Activated CD4-positive, alpha-beta T cell treated with anti-CD3 and anti-CD28 coated beads for 36 hours (primary cell): ENCODE data around the gene ICAM2. TPM values are rescaled to one million over a fixed set of nuclear protein-coding genes. Genes with fewer than 3 reads are reported as not detected.
A peak's percentile ranks its signal among the peaks of the same experiment; 100 is the strongest.

Experiments used
- ATAC-seq: fragments of 200-7000 bp; cut with Tn5 transposase; one replicate; pipeline ENCODE4 v1.10.0; 2021; ENCODE audit warnings: mild to moderate bottlenecking, moderate library complexity
- CTCF ChIA-PET: fragments of 350-600 bp; sonication (Branson Sonifier 250); formaldehyde crosslinking; loops from one replicate; lab custom pipeline; 2021; ENCODE audit warnings: antibody characterized with exemption; lab: Charles Lee
- POLR2A ChIA-PET: fragments of 350-600 bp; sonication (Branson Sonifier 250); formaldehyde crosslinking; loops from one replicate; lab custom pipeline; 2021; ENCODE audit warnings: antibody characterized with exemption, inconsistent platforms; lab: Charles Lee
- DNase-seq: peaks from one replicate; pipeline ENCODE4 v3.0.0-alpha.2; 2020
- H3K27ac Mint-ChIP-seq: one replicate; pipeline ENCODE4 v1.8.0; 2021; ENCODE audit warnings: mixed read lengths
- H3K27me3 Mint-ChIP-seq: one replicate; pipeline ENCODE4 v1.8.0; 2021; ENCODE audit warnings: mixed read lengths
- H3K36me3 Mint-ChIP-seq: one replicate; pipeline ENCODE4 v1.8.0; 2021; ENCODE audit warnings: low read depth, mixed read lengths
- H3K4me1 Mint-ChIP-seq: one replicate; pipeline ENCODE4 v1.8.0; 2021; ENCODE audit warnings: mixed read lengths
- H3K4me3 Mint-ChIP-seq: one replicate; pipeline ENCODE4 v1.8.0; 2021; ENCODE audit warnings: mild to moderate bottlenecking, moderate library complexity, mixed read lengths
- H3K9me3 Mint-ChIP-seq: one replicate; pipeline ENCODE4 v1.8.0; 2021; ENCODE audit warnings: low read depth, mixed read lengths
- intact Hi-C, 2 experiments: fragments of 100-400 bp; cut with DNase I in 1 of 2; cut with micrococcal nuclease in 1 of 2; formaldehyde crosslinking; loops; one replicate each; pipeline versions ENCODE4 v1.14.2 to v1.15.1; 2022 to 2024; cut with DNase I, micrococcal nuclease
- total RNA-seq, 2 experiments: library from RNA; stranded (reverse); gene quantifications; one replicate each; pipeline ENCODE4 v1.2.3, GENCODE V29; 2021

Gene ICAM2
- total RNA-seq, 2 experiments from 2014 or later, result 46.6 to 49.0 TPM

- ChIA-PET POLR2A (interaction anchor here (1.3 kb wide), 1 partner anchor 85 kb away, joined by 5 read pairs; no protein-coding TSS in a partner anchor), CTCF (interaction anchor here (0.7 to 10.6 kb wide), 6 partner anchors 9 to 72 kb away, joined by 3 to 172 read pairs (median 6); partner anchors contain the start of gene ERN1)
- Mint-ChIP-seq H3K36me3 (peaks cover 61% of the 10 kb centered on the region), H3K27ac (peak overlapping the region; percentile 58), H3K4me1 (peaks cover 70% of the 10 kb centered on the region), H3K9me3 (no peaks in the 10 kb centered on the region), H3K4me3 (no peak overlapping the region), H3K27me3 (no peaks in the 10 kb centered on the region)
- ATAC-seq (no peak), DNase-seq (no peak)
- intact Hi-C loops, result loop anchor here in 1 of 2 experiments (2.0 kb wide), 1 partner anchor 36 kb away; no protein-coding TSS in a partner anchor
These were observed 39.9 kb upstream of the ICAM2 start for GRCh38 chr17:64060331-64060730.

GRCh38 chr17:64059756-64060155, 39.3 kb upstream of the ICAM2 start:
- H3K27me3 Mint-ChIP-seq, result no peaks in the 10 kb centered on the region
- no peak overlapping the region for H3K4me3 Mint-ChIP-seq
- H3K36me3 Mint-ChIP-seq, result peaks cover 63% of the 10 kb centered on the region
- peak overlapping the region; percentile 58 for H3K27ac Mint-ChIP-seq
- intact Hi-C loops, result loop anchor here in 1 of 2 experiments (2.0 kb wide), 1 partner anchor 35 kb away; no protein-coding TSS in a partner anchor
- POLR2A ChIA-PET, result no interaction called here
- peaks cover 65% of the 10 kb centered on the region for H3K4me1 Mint-ChIP-seq
- CTCF ChIA-PET, result interaction anchor here (0.6 to 10.6 kb wide), 6 partner anchors 9 to 73 kb away, joined by 3 to 172 read pairs (median 4); partner anchors contain the start of gene ERN1
- no peak for ATAC-seq
- DNase-seq, result no peak
- H3K9me3 Mint-ChIP-seq, result no peaks in the 10 kb centered on the region

- DNase-seq (no peak), ATAC-seq (no peak)
- H3K9me3 Mint-ChIP-seq, result no peaks in the 10 kb centered on the region
- peaks cover 60% of the 10 kb centered on the region for H3K36me3 Mint-ChIP-seq
- intact Hi-C loops, result no loop called here
- H3K27me3 Mint-ChIP-seq, result no peaks in the 10 kb centered on the region
- ChIA-PET POLR2A (no interaction called here), CTCF (interaction anchor here (0.6 to 6.6 kb wide), 2 partner anchors 74 to 96 kb away, joined by 3 to 44 read pairs; no protein-coding TSS in a partner anchor)
- peaks cover 54% of the 10 kb centered on the region for H3K4me1 Mint-ChIP-seq
- peak overlapping the region; percentile 1 for H3K27ac Mint-ChIP-seq
- no peak overlapping the region for H3K4me3 Mint-ChIP-seq
These were observed 38.2 kb upstream of the ICAM2 start for GRCh38 chr17:64058621-64059020.

- Mint-ChIP-seq H3K36me3 (peaks cover 61% of the 10 kb centered on the region), H3K4me1 (peaks cover 46% of the 10 kb centered on the region), H3K27me3 (no peaks in the 10 kb centered on the region), H3K4me3 (no peak overlapping the region), H3K27ac (peak overlapping the region; percentile 32), H3K9me3 (no peaks in the 10 kb centered on the region)
- CTCF ChIA-PET, result interaction anchor here (1.4 to 6.6 kb wide), 2 partner anchors 75 to 139 kb away, joined by 6 to 44 read pairs; partner anchors contain the start of gene GH1
- intact Hi-C loops, result no loop called here
- POLR2A ChIA-PET, result interaction anchor here (0.6 kb wide), 1 partner anchor 222 kb away, joined by 3 read pairs; no protein-coding TSS in a partner anchor
- DNase-seq, result no peak
- ATAC-seq, result no peak
These were observed 37.3 kb upstream of the ICAM2 start for GRCh38 chr17:64057701-64058263.

- Mint-ChIP-seq H3K27ac (peak overlapping the region; percentile 64), H3K4me1 (peaks cover 41% of the 10 kb centered on the region), H3K36me3 (peaks cover 68% of the 10 kb centered on the region), H3K4me3 (no peak overlapping the region), H3K27me3 (no peaks in the 10 kb centered on the region), H3K9me3 (no peaks in the 10 kb centered on the region)
- DNase-seq (no peak), ATAC-seq (no peak)
- CTCF ChIA-PET, result interaction anchor here (0.6 to 6.6 kb wide), 10 partner anchors 8 to 218 kb away, joined by 3 to 44 read pairs (median 4); partner anchors contain the start of gene GH1
- intact Hi-C loops, result no loop called here
- POLR2A ChIA-PET, result no interaction called here
These were observed 36.0 kb upstream of the ICAM2 start for GRCh38 chr17:64056269-64057005.

- Mint-ChIP-seq H3K4me3 (no peak overlapping the region), H3K36me3 (peaks cover 71% of the 10 kb centered on the region), H3K4me1 (peaks cover 41% of the 10 kb centered on the region), H3K9me3 (no peaks in the 10 kb centered on the region), H3K27me3 (no peaks in the 10 kb centered on the region), H3K27ac (peak overlapping the region; percentile 64)
- DNase-seq (no peak), ATAC-seq (no peak)
- POLR2A ChIA-PET, result no interaction called here
- intact Hi-C loops, result no loop called here
- CTCF ChIA-PET, result interaction anchor here (0.7 to 6.6 kb wide), 6 partner anchors 9 to 351 kb away, joined by 3 to 44 read pairs (median 4); no protein-coding TSS in a partner anchor
These were observed 35.0 kb upstream of the ICAM2 start for GRCh38 chr17:64055183-64056142.

- Mint-ChIP-seq H3K4me3 (no peak overlapping the region), H3K4me1 (peaks cover 43% of the 10 kb centered on the region), H3K9me3 (no peaks in the 10 kb centered on the region), H3K27ac (no peak overlapping the region), H3K27me3 (no peaks in the 10 kb centered on the region), H3K36me3 (peaks cover 70% of the 10 kb centered on the region)
- CTCF ChIA-PET, result interaction anchor here (1.4 to 6.6 kb wide), 5 partner anchors 10 to 188 kb away, joined by 3 to 44 read pairs (median 6); no protein-coding TSS in a partner anchor
- intact Hi-C loops, result no loop called here
- DNase-seq (no peak), ATAC-seq (no peak)
- POLR2A ChIA-PET, result no interaction called here
These were observed 33.9 kb upstream of the ICAM2 start for GRCh38 chr17:64054304-64054703.

GRCh38 chr17:64053101-64053500, 32.7 kb upstream of the ICAM2 start:
- ATAC-seq (no peak), DNase-seq (no peak)
- Mint-ChIP-seq H3K27me3 (no peaks in the 10 kb centered on the region), H3K9me3 (no peaks in the 10 kb centered on the region), H3K36me3 (peaks cover 69% of the 10 kb centered on the region), H3K27ac (no peak overlapping the region), H3K4me1 (peaks cover 35% of the 10 kb centered on the region), H3K4me3 (no peak overlapping the region)
- CTCF ChIA-PET, result interaction anchor here (0.7 to 6.6 kb wide), 7 partner anchors 9 to 250 kb away, joined by 3 to 44 read pairs (median 6); no protein-coding TSS in a partner anchor
- intact Hi-C loops, result no loop called here
- POLR2A ChIA-PET, result no interaction called here

- DNase-seq (no peak), ATAC-seq (peak; percentile 96)
- Mint-ChIP-seq H3K4me3 (no peak overlapping the region), H3K9me3 (no peaks in the 10 kb centered on the region), H3K27ac (peak overlapping the region; percentile 71), H3K27me3 (no peaks in the 10 kb centered on the region), H3K4me1 (peaks cover 27% of the 10 kb centered on the region), H3K36me3 (peaks cover 59% of the 10 kb centered on the region)
- CTCF ChIA-PET, result interaction anchor here (1.1 to 6.7 kb wide), 9 partner anchors 9 to 132 kb away, joined by 3 to 49 read pairs (median 6); no protein-coding TSS in a partner anchor
- intact Hi-C loops, result no loop called here
- POLR2A ChIA-PET, result interaction anchor here (0.7 kb wide), 1 partner anchor 12 kb away, joined by 3 read pairs; no protein-coding TSS in a partner anchor
These were observed 30.7 kb upstream of the ICAM2 start for GRCh38 chr17:64051153-64051552.

GRCh38 chr17:64048805-64049204, 28.4 kb upstream of the ICAM2 start:
- intact Hi-C loops, result no loop called here
- DNase-seq, result no peak
- no peak overlapping the region for H3K27ac Mint-ChIP-seq
- H3K4me1 Mint-ChIP-seq, result peaks cover 25% of the 10 kb centered on the region
- no peaks in the 10 kb centered on the region for H3K9me3 Mint-ChIP-seq
- H3K27me3 Mint-ChIP-seq, result no peaks in the 10 kb centered on the region
- no peak overlapping the region for H3K4me3 Mint-ChIP-seq
- no peak for ATAC-seq
- CTCF ChIA-PET, result interaction anchor here (0.8 to 6.7 kb wide), 6 partner anchors 8 to 85 kb away, joined by 3 to 49 read pairs (median 7); no protein-coding TSS in a partner anchor
- POLR2A ChIA-PET, result no interaction called here
- H3K36me3 Mint-ChIP-seq, result peaks cover 60% of the 10 kb centered on the region
